Stimulated activated CD4-positive, alpha-beta T cell treated with anti-CD3 and anti-CD28 coated beads, Interleukin-2, amount 100 ng/mL, for 48 hours (primary cell): ENCODE measurements around the gene DNM3.

Experiments used
- DNase-seq, 2 donors: peaks; one replicate each; pipeline ENCODE4 v3.0.0-alpha.2; 2020

DNM3 gene

DNA sequence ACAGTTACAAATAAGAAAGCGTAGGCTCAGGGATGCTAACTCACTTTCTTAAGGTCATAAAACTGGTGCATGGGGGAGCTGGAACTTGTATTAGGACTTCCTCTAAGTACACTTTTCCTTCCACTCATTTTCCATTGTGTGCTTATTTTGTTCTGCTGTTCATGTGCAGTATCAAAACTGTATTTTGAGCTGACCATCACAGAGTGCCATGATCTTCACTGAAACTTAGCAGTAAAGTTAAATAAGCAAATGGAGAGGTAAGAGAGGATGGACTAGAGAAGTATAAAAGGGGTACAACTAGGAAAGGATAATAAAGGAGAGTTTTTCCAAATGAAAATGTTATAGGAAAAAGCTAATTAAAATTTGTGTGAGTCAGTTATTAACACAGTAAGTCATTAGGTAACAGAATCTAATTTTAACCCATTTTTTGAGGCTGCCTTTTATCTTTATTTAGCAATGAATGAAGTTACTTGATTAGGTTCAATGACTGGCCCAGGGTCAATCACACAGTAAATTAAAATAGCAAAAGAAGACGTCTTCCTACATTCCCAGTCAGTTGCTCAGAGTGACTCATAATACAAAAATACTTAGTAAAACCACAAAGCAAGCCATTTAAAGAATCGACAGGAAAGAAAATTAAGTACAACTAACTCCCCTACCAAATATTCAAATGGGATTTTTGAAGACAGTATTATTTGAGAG lies 413.4 kb downstream of the DNM3 start:
- DNase-seq: no peak

DNA sequence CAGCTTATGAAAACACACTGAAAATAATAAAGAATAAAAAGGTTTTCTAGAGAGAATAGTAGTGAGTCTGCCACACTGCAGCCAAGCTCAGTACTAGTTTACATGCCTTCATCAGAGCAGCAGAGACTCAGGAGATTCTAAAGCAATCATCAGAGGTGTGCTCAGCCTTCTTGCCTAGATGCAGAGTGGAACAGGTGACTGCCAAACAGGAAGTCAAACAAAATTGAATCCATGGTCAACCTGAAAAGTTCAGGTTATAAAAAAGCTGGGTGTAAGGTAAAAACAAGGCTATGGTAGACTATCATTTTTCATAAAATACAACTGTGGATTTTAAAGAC lies 413.9 kb downstream of the DNM3 start:
- DNase-seq: no peak

DNA sequence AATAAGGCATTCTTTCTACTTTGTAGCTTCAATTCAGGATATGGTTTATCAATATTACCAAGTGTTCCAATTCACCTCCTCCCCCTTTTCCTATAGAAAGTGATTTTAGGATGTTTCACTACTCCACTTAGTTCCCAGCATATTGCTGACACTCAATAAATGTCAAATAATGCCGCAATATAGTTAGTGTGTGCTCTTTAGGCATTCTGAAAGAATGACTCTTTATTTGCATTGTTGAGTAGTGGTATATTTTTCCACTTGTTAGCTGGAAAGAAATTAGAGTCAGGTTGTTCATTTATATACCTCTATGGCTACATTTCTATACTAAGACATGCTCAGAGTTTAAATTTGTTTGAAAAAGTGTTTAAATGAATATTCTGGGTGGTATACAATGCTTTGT lies 424.6 kb downstream of the DNM3 start:
- DNase-seq: no peak

GRCh38 chr1:172266528-172267174 lies 425.4 kb downstream of the DNM3 start:
- peak; percentile 11 to 12 for DNase-seq

- DNase-seq: no peak
These were observed 426.9 kb downstream of the DNM3 start for GRCh38 chr1:172268237-172268636.

- DNase-seq: no peak
These were observed 427.8 kb downstream of the DNM3 start for GRCh38 chr1:172269084-172269483.

DNA sequence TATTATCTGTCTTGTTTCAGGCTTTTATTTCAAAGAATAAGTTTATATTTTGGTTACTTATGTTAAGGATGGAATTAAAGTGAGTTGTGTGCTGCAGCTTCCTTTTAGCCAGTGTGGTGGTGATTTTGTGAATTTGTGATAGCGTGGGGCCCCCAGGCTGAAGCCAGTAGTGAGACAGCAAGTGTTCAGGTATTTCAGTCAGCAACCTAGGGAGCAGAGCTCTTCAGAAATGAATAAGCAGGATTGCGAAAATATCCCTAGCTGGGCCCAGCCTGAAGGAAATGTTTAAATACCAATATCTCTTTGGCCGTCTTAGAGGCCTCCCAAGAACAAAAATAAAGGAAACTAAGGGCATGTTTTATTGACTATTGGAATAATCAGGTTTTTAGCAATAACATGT lies 428.3 kb downstream of the DNM3 start:
- DNase-seq: no peak

GRCh38 chr1:172270605-172271004 lies 429.3 kb downstream of the DNM3 start:
- DNase-seq: no peak

- DNase-seq: no peak
These were observed 430.8 kb downstream of the DNM3 start for GRCh38 chr1:172272087-172272486.

DNA sequence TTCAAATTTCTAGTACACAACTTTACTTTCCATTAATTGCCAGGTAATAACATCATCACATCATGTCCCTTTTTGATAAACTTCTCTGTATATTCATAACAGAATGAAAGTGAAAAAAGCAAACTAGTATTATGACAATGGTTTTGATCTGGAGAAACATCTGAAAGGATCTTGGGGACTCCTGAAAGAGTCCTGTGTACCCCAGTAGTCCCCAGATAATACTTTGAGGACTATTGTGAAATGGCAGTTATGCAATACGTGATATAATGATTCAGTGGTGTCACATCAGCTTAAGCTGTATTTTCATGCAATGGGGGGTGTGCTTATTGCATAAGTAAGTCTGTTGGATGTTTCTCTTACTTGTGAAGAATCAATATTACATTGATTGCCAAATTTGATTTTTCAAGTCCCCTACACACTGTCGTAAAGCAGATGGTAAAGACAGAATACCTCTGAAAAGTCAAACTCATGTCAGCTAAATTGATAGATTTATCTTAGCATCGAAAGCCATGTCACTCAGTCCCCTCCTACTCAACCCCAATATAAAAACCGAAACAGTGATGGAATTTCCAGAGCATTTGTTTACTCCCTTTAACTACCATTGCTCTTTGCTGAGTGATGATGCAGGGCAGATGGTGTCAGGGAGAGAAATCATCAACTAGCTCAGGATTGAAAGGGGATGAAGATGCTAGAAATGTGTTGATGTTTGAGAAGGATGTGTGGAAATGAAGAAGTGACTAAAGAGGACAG lies 432.5 kb downstream of the DNM3 start:
- DNase-seq: no peak

- no peak for DNase-seq
These were observed 434.2 kb downstream of the DNM3 start for GRCh38 chr1:172275478-172275877.

DNA sequence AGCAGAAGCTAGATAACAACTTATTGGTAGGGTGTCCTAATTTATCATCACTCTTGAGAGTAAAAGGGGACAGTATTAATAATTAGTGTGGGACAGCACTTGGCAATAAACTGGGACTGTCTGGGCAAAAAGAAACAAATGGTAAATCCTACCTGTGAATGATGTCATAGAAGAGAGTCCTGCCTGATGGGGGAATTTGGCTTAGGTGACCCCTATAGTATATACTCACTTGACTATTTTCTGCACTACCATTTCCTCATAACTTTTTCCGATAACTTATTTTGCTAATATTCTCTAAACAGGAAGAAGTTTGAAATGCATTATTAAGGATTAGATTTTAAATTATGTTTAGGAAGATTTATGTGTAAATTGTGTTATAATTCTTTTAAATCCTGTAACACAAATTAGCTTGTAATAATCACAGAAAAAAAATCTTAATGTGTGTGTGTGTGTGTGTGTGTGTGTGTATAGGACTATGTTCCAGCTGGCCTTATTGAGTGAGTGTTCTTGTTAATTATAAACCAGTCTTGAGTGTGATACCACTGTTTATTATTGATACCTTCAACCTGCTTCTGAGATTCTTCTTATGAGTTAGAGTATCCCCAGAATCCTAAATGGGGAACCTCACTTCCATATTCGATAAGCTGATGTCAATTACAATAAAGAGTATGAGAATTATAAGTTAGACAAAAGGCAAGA lies 435.0 kb downstream of the DNM3 start:
- no peak for DNase-seq

GRCh38 chr1:172277275-172277674 lies 436.0 kb downstream of the DNM3 start:
- no peak for DNase-seq

GRCh38 chr1:172277989-172278388 lies 436.7 kb downstream of the DNM3 start:
- no peak for DNase-seq

- no peak for DNase-seq
These were observed 437.2 kb downstream of the DNM3 start for GRCh38 chr1:172278478-172278877.

- DNase-seq: no peak
These were observed 438.8 kb downstream of the DNM3 start for GRCh38 chr1:172279939-172280636.

GRCh38 chr1:172283766-172284165 lies 442.5 kb downstream of the DNM3 start:
- no peak for DNase-seq

DNA sequence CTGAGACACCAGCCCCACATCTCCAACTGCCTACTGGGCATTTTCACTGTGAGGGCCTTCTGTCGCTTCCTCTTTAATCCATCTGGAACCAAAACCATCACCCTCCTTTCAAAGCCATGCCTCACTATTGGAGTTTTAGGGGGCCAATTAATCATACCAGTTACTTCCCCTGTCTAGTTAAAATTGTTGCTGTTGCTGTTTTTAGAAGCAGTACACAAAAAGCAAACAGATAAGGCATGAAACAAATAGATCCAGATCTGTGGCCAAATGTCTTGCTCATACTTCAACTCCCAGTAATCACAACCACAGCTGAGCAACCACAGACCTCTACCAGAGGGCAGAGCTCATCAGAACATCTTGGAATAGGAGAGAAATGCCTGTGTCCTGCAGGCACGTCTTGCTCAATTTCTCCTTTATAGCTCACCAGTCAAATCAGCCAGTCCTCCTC lies 445.4 kb downstream of the DNM3 start:
- no peak for DNase-seq

DNA sequence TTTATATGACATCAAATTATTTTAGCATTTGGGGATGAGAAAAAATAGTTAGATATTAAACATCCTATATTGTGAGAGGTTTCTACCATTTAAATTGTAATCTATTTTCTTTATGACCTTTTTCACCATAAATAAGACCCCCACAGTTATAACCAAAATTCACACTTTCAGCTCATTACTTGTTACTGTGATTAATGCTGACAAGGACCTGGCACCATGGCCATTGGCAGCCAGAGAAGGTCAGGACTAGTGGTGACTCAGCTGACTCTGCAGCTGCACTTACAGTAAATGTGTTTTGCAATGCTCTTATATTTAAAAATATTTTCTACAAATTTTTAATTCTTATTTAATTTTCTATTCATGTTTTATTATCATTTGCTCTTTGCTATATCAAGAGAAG lies 445.9 kb downstream of the DNM3 start:
- DNase-seq: no peak

GRCh38 chr1:172288581-172288980 lies 447.3 kb downstream of the DNM3 start:
- DNase-seq: no peak

DNA sequence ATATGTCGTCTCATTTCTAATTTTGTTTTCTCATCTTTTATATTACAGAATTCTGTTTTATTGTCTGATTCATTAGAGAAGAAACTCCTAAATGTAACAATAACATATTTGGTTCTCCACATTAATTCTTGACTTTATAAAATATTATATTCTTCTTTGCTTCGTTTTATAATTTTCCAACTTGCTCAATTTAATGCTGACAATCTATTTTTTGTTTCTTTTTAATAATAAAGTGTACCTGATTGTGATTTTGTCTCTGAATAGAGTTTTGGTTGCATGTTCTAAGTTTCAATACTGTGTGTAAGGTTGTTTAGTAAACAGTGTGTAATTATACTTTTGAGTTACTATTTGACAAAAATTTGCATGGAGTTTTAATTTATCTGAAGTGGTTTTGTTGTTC lies 448.1 kb downstream of the DNM3 start:
- DNase-seq: no peak

GRCh38 chr1:172292840-172293239 lies 451.5 kb downstream of the DNM3 start:
- DNase-seq: no peak

- DNase-seq: no peak
These were observed 452.1 kb downstream of the DNM3 start for GRCh38 chr1:172293429-172293828.
